K562 (cell line): Measurements from ENCODE around the gene PDGFD. TPM values are rescaled to one million over a fixed set of nuclear protein-coding genes. Genes with fewer than 3 reads are reported as not detected.

Source experiments
- ATAC-seq: fragments of 200-7000 bp; cut with Tn5 transposase; 3 replicates; pipeline ENCODE4 v1.9.1; 2020; ENCODE audit warnings: moderate library complexity
- BruUV-seq: library from RNA; stranded (reverse); fragments of 400-500 nt; replicated peaks from 2 replicates; lab custom pipeline; 2021; lab: Mats Ljungman, UMichigan
- CTCF ChIA-PET: fragments of 300-600 bp; formaldehyde crosslinking; extraction: SDS; loops from one replicate; lab custom pipeline; 2021; ENCODE audit warnings: low intra/inter-chr PET ratio; lab: Yijun Ruan, JAX
- POLR2A ChIA-PET: fragments of 300-600, 350-650 bp; sonication (Branson Sonifier 250); formaldehyde crosslinking; extraction: SDS; loops from one replicate; lab custom pipeline; 2021; ENCODE audit warnings: antibody characterized with exemption, inconsistent platforms; lab: Yijun Ruan, JAX
- DNase-seq, 4 experiments: peaks; one replicate each; pipeline versions ENCODE4 v3.0.0 to v3.0.0-alpha.2; 2011 to 2018; ENCODE audit warnings: low spot score in 3 of 4, mixed read lengths in 3 of 4; ENCODE audit errors: extremely low read depth in 1 of 4
- FAIRE-seq: peaks from 2 replicates; lab custom pipeline; 2011; peaks lifted over from hg19 to GRCh38; lab: Jason Lieb, UNC
- H2AFZ ChIP-seq: 2 replicates; pipeline ENCODE4 v1.6.0; 2011; ENCODE audit warnings: low read depth, low read length, control low read depth, inconsistent platforms
- H3K27ac ChIP-seq: fragments of 200-600 bp; 3 replicates; pipeline ENCODE4 v1.8.0; 2011; ENCODE audit warnings: low read depth, mild to moderate bottlenecking, control low read depth, inconsistent platforms, low read length, moderate library complexity, mixed read lengths; ENCODE audit errors: extremely low read depth
- H3K27me3 ChIP-seq, 2 experiments: fragments of 300-600 bp in 1 of 2; 2 replicates in 1 of 2; 3 replicates in 1 of 2; pipeline versions ENCODE4 v1.6.0 to v1.8.0; 2011; ENCODE audit warnings: inconsistent platforms in 2 of 2, low read length in 2 of 2, mild to moderate bottlenecking in 1 of 2, mixed read lengths in 1 of 2, moderate library complexity in 1 of 2; ENCODE audit not compliant: control insufficient read depth in 2 of 2, insufficient read depth in 2 of 2
- H3K36me3 ChIP-seq: fragments of 300-600 bp; 3 replicates; pipeline ENCODE4 v1.8.0; 2011; ENCODE audit warnings: mild to moderate bottlenecking, low read length, inconsistent platforms; ENCODE audit not compliant: control insufficient read depth, insufficient read depth
- H3K4me1 ChIP-seq, 2 experiments: fragments of 200-600 bp in 1 of 2; replicated peaks in 1 of 2; 2 replicates in 1 of 2; 3 replicates in 1 of 2; pipeline versions ENCODE4 v1.5.1 to v1.8.0; 2011; ENCODE audit warnings: inconsistent platforms in 2 of 2, low read length in 2 of 2, mild to moderate bottlenecking in 1 of 2, mixed read lengths in 1 of 2, moderate library complexity in 1 of 2; ENCODE audit not compliant: control insufficient read depth in 2 of 2, insufficient read depth in 2 of 2
- H3K4me2 ChIP-seq: 2 replicates; pipeline ENCODE4 v1.6.1; 2011; ENCODE audit warnings: low read length, control low read depth, inconsistent platforms, mixed read lengths; ENCODE audit not compliant: insufficient read depth
- H3K4me3 ChIP-seq: fragments of 200-600 bp; sonication (generic), shearing (Covaris generic); 2 replicates; pipeline ENCODE4 v1.5.1; 2016; ENCODE audit warnings: control low read depth, inconsistent platforms
- H3K79me2 ChIP-seq: fragments of 200-600 bp; 3 replicates; pipeline ENCODE4 v1.8.0; 2011; ENCODE audit warnings: low read length, inconsistent platforms; ENCODE audit not compliant: control insufficient read depth, insufficient read depth
- H3K9ac ChIP-seq, 2 experiments: 2 replicates each; pipeline versions ENCODE4 v1.6.0 to v1.6.1; 2011; ENCODE audit warnings: low read depth in 2 of 2, low read length in 2 of 2, control low read depth in 1 of 2, inconsistent platforms in 1 of 2, mild to moderate bottlenecking in 1 of 2, mixed read lengths in 1 of 2; ENCODE audit not compliant: insufficient read depth in 1 of 2
- H3K9me1 ChIP-seq: one replicate; pipeline ENCODE4 v1.6.0; 2011; ENCODE audit warnings: inconsistent platforms, mild to moderate bottlenecking, low read length, moderate library complexity; ENCODE audit not compliant: control insufficient read depth, insufficient read depth
- H3K9me3 ChIP-seq: replicated peaks from 2 replicates; pipeline ENCODE4 v1.5.1; 2011; ENCODE audit warnings: low read depth, low read length, inconsistent platforms; ENCODE audit not compliant: control insufficient read depth, insufficient read depth
- H4K20me1 ChIP-seq: replicated peaks from 2 replicates; pipeline ENCODE4 v1.6.1; 2011; ENCODE audit warnings: low read length, inconsistent platforms, mixed read lengths; ENCODE audit not compliant: control insufficient read depth, insufficient read depth
- CBX1 ChIP-seq: sonication (generic); IDR thresholded peaks from 2 replicates; pipeline ENCODE4 v1.6.1; 2016; ENCODE audit warnings: antibody characterized with exemption, low read depth, mild to moderate bottlenecking
- CTCF ChIP-seq, 3 experiments: IDR thresholded peaks in 2 of 3; conservative IDR thresholded peaks in 1 of 3; 2 replicates each; pipeline ENCODE4 v1.5.1; 2011 to 2012; ENCODE audit warnings: low read length in 3 of 3, mild to moderate bottlenecking in 3 of 3, control low read depth in 2 of 3, improper control_type of control experiment in 1 of 3, inconsistent platforms in 1 of 3, low read depth in 1 of 3, mixed read lengths in 1 of 3, moderate library complexity in 1 of 3; ENCODE audit not compliant: insufficient read depth in 2 of 3
- GATAD2A ChIP-seq: fragments of 450-650 bp; IDR thresholded peaks from 2 replicates; pipeline ENCODE4 v1.6.1; 2017
- HNRNPUL1 ChIP-seq: fragments of 200-400 bp; formaldehyde crosslinking; IDR thresholded peaks from 2 replicates; pipeline ENCODE4 v1.6.1; 2017; ENCODE audit warnings: low read length
- ILF3 ChIP-seq: fragments of 450-650 bp; IDR thresholded peaks from 2 replicates; pipeline ENCODE4 v1.6.1; 2018; ENCODE audit warnings: antibody characterized with exemption, mild to moderate bottlenecking, moderate library complexity, borderline replicate concordance
- KHSRP ChIP-seq: fragments of 450-650 bp; IDR thresholded peaks from 2 replicates; pipeline ENCODE4 v1.6.1; 2017
- NRF1 ChIP-seq, 2 experiments: fragments of 450-650 bp; IDR thresholded peaks in 1 of 2; conservative IDR thresholded peaks in 1 of 2; 2 replicates each; pipeline ENCODE4 v1.6.1; 2014; ENCODE audit warnings: mild to moderate bottlenecking in 2 of 2
- PATZ1 ChIP-seq: fragments of 250-450 bp; sonication (Bioruptor Pico); IDR thresholded peaks from 2 replicates; pipeline ENCODE4 v1.5.0; 2020; ENCODE audit warnings: mild to moderate bottlenecking, borderline replicate concordance
- PCBP2 ChIP-seq: fragments of 200-400 bp; formaldehyde crosslinking; IDR thresholded peaks from 2 replicates; pipeline ENCODE4 v1.6.1; 2018; ENCODE audit warnings: low read length, low read depth, mild to moderate bottlenecking, moderate library complexity; ENCODE audit not compliant: poor library complexity, severe bottlenecking
- RFX7 ChIP-seq: fragments of 250-450 bp; sonication (Bioruptor Pico); IDR thresholded peaks from 2 replicates; pipeline ENCODE4 v1.5.1; 2021; ENCODE audit warnings: mild to moderate bottlenecking
- TBL1XR1 ChIP-seq, 2 experiments: IDR thresholded peaks; 2 replicates each; pipeline ENCODE4 v1.6.1; 2012; ENCODE audit warnings: improper control_type of control experiment in 2 of 2, low read length in 2 of 2, mild to moderate bottlenecking in 1 of 2
- TRIM24 ChIP-seq, 2 experiments: fragments of 450-650 bp; IDR thresholded peaks; 2 replicates each; pipeline ENCODE4 v1.6.1; 2016
- YBX1 ChIP-seq: fragments of 450-650 bp; IDR thresholded peaks from 2 replicates; pipeline ENCODE4 v1.7.1; 2016; ENCODE audit warnings: mild to moderate bottlenecking
- ZNF395 ChIP-seq: fragments of 200-800 bp; sonication (Bioruptor generic); IDR thresholded peaks from 2 replicates; pipeline ENCODE4 v1.6.1; 2017; ENCODE audit warnings: missing genetic modification characterization, missing compliant biosample characterization
- WGBS: fragments of 100-300 bp; shearing (Covaris generic); methylation state at CpG from one replicate; pipeline ENCODE4 v1.1.6; 2016; ENCODE audit warnings: low coverage, mixed read lengths; ENCODE audit not compliant: insufficient coverage; ENCODE audit errors: missing lambda C conversion rate; 5-methylcytosine and 5-hydroxymethylcytosine counted together
- in situ Hi-C: fragments of 300-500 bp; cut with MboI; formaldehyde crosslinking; loops from 4 replicates; pipeline ENCODE4 v1.15.0; 2018; ENCODE audit warnings: inconsistent platforms, mixed read lengths
- intact Hi-C: fragments of 100-400 bp; cut with micrococcal nuclease; formaldehyde crosslinking; loops from 2 replicates; pipeline ENCODE4 v1.14.2; 2022
- polyA plus RNA-seq, 8 experiments: library from polyadenylated mRNA; depleted of rRNA in 4 of 8; stranded (reverse) in 5 of 8; unstranded in 3 of 8; fragments of >200 nt; fragmentation: Nextera tagmentation in 2 of 8; fragmentation: Illumina TruSeq in 1 of 8; extraction: Ambion mirVana in 2 of 8; extraction: Trizol in 1 of 8; gene quantifications; 2 replicates each; pipeline versions ENCODE4 v1.2.1 to v1.2.3, GENCODE V29; 2011 to 2014; ENCODE audit warnings: inconsistent platforms in 1 of 8, missing spikeins in 1 of 8
- total RNA-seq, 7 experiments: library from RNA; depleted of rRNA in 6 of 7; stranded (reverse); fragments of >200 nt in 6 of 7; fragmentation: Illumina TruSeq in 2 of 7; extraction: Trizol in 2 of 7; gene quantifications; 2 replicates each; pipeline versions ENCODE4 v1.2.1 to v1.2.3, GENCODE V29; 2011 to 2021; ENCODE audit warnings: low replicate concordance in 1 of 7

The PDGFD gene
- total and polyA plus RNA-seq, 9 of the 15 experiments (the other 6 are each of a cell fraction or from before 2014, with no cell fraction given): 0.11 TPM; not detected in 8

- in situ Hi-C loops: no loop called here
- Histone ChIP-seq H3K4me3 (no peak overlapping the region), H3K9me3 (peaks cover 2% of the 10 kb centered on the region; the same call in 1 of the 2 replicates), H3K4me1 (no peaks in the 10 kb centered on the region), H4K20me1 (no peaks in the 10 kb centered on the region), H3K9ac (no peak overlapping the region), H3K9me1 (no peaks in the 10 kb centered on the region), H3K4me2 (no peak overlapping the region), H3K27ac (no peak overlapping the region), H3K36me3 (no peaks in the 10 kb centered on the region), H2AFZ (no peak overlapping the region), H3K79me2 (no peaks in the 10 kb centered on the region), H3K27me3 (no peaks in the 10 kb centered on the region)
- no peak for ATAC-seq
- no peak for FAIRE-seq
- CTCF ChIA-PET: no interaction called here
- no peak for DNase-seq
- POLR2A ChIA-PET: no interaction called here
- no TSS peak for BruUV-seq
- 0% methylated on average over 3 of the region's 3 CpGs for WGBS
- intact Hi-C loops: no loop called here
- no peak for TF ChIP-seq PATZ1 (CRISPR knock-in tag)
- TF ChIP-seq RFX7: no peak
- TF ChIP-seq YBX1: no peak
- TF ChIP-seq HNRNPUL1: no peak
- TF ChIP-seq GATAD2A: no peak
- TF ChIP-seq PCBP2: no peak
- TF ChIP-seq ZNF395 (CRISPR knock-in tag): no peak
- no peak for TF ChIP-seq NRF1 (conservative IDR thresholded peaks at IDR 0.05 in 1 of 2, IDR thresholded peaks at IDR 0.05 in 1 of 2)
- no peak for TF ChIP-seq ILF3
- no peak for TF ChIP-seq TBL1XR1 (IDR thresholded peaks at IDR 0.05; ENCODE audit: low read length in 2 of 2)
- no peak for TF ChIP-seq CTCF (IDR thresholded peaks at IDR 0.05 in 2 of 3, conservative IDR thresholded peaks at IDR 0.05 in 1 of 3; ENCODE audit: insufficient read depth in 2 of 3, low read depth in 1 of 3, low read length in 3 of 3)
- no peak for TF ChIP-seq CBX1
- TF ChIP-seq KHSRP: no peak
- TF ChIP-seq TRIM24 (IDR thresholded peaks at IDR 0.05): no peak
Observed at GRCh38 chr11:103929170-103929903, 234.6 kb downstream of the PDGFD start.
